GM12872 (cell line): ENCODE measurements around the gene MRE11.

Experiments
- TF ChIP-seq, protein P1 (sequence below): IDR thresholded peaks from 3 replicates; pipeline ENCODE4 v1.5.1; 2011; ENCODE audit warnings: low read depth, mild to moderate bottlenecking, low read length, moderate library complexity; ENCODE audit not compliant: insufficient read depth

MRE11 gene

DNA sequence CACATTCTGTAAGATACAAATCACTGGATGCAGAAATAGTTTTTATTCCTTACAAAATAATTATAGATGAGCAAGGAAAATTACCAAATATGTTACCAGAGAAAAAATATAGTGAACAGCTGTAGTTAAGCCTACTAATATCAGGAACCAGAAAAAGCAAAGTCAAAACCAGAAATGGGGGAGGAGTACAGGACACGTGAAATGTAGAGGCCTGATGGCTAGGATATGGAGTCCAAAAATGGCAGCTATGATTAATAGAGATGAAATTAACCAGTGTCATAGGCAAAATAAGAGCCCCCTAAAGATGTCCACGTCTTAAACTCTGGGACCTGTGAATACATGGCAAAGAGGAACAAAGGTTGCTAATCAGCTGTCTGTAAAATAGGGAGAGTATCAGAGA, 34.1 kb downstream of the MRE11 start:
- TF ChIP-seq, protein P1, sequence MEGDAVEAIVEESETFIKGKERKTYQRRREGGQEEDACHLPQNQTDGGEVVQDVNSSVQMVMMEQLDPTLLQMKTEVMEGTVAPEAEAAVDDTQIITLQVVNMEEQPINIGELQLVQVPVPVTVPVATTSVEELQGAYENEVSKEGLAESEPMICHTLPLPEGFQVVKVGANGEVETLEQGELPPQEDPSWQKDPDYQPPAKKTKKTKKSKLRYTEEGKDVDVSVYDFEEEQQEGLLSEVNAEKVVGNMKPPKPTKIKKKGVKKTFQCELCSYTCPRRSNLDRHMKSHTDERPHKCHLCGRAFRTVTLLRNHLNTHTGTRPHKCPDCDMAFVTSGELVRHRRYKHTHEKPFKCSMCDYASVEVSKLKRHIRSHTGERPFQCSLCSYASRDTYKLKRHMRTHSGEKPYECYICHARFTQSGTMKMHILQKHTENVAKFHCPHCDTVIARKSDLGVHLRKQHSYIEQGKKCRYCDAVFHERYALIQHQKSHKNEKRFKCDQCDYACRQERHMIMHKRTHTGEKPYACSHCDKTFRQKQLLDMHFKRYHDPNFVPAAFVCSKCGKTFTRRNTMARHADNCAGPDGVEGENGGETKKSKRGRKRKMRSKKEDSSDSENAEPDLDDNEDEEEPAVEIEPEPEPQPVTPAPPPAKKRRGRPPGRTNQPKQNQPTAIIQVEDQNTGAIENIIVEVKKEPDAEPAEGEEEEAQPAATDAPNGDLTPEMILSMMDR = no peak

DNA sequence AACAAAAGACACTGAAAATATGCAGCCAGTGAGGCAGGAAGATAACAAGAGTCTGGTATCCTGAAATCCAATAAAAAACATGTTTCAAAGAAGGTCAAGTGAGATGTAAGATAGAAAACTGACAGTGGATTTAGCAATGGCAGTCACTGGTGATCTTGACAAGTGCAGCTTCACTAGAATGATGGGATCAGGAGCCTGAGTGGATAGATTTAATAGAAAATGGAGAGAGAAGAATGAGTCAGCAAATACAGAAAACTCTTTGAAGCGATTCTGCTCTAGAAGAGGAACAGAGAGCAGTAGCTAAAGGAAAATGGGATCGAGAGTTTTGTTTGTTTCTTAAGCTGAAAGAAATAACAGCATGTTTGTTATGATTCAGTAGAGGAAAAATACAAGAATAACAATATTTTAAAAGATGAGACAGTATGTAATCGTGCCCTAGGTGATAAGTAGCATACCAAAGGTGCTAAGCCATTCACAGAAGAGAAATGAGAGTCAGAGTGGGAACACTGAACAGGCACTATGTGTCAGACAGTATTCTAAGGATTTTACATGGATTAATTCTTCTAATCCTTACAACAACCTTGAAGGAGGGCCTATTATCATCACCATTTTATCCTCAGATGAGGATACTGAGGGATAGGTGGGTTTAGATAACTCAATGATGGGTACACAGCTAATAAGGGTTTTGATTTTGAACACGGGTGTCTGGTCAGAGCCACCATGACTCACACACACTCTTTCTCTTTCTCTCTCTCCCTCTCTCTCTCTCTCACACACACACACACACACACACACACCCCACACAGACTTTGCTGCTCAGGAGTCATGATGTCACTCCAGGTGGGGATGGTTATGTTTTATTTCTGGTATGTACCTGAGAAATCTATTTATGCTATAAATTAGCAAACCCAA, 36.3 kb downstream of the MRE11 start:
- TF ChIP-seq, protein P1 = no peak

DNA sequence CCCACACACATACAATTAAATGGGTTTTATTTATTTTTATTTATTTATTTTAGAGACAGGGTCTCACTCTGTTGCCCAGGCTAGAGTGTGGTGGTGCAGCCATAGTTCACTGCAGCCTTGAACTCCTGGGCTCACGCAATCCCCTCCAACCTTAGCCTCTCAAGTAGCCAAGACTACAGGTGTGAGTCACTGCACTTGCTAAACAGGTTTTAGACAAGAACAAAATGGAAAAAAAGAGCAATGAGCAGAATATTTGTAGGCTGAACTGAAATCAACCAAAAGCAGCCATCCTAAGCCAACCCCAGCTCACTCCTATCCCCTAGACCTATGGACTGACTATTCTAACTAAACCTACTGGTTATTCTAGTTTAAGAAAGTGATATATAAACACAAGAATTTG, 37.8 kb downstream of the MRE11 start:
- TF ChIP-seq, protein P1 = no peak

DNA sequence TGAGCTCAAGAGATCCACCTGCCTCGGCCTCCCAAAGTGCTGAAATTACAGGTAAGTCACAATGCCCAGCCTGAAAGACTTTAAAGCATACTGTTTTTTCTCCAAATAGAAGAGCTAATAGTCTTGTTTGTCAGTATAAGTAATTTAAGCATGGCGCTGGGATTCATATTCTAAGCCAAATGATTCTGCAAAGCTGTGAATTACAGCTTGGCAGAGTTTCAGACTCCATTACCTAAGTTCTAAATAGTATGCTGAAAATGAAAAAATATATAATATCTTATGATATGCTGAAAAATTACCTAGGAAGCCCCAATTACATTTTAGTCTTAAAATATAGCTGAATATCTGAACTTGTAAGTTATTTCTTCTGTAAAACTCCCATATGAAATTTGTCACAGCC, 39.3 kb downstream of the MRE11 start:
- TF ChIP-seq, protein P1 = no peak

DNA sequence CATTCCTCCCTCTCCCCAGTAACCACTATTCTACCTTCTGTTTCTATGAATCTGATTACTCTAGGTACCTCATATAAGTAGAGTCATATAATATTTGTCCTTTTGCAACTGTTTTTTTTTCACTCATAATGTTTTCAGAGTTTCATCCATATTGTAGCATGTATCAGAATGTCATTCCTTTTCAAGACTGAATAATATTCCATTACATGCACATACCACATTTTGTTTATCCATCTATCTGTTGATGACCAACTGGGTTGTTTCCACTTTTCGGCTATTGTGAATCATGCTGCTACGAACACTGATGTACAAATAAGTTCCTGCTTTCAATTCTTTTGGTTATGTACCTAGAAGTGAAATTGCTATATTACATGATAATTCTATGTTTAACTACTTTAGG, 40.7 kb downstream of the MRE11 start:
- TF ChIP-seq, protein P1 = no peak

DNA sequence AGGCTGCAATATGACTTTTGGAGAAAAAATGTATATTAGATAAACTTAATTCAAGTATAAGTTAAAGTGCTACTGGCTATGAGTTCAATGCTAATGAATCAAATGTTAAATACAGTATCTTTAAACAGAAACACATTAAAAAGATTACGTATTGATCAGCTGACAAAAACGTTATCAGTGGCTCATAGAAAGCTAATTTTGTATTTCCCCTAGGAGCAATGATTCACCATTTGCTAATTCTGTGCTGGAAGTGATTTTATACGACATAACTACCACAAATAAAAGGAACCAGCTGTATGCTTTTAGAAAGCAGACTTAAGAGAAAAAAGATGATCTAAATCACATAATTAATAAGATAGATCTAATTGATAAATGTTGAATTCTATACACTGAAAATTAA, 43.6 kb downstream of the MRE11 start:
- TF ChIP-seq, protein P1 = no peak

DNA sequence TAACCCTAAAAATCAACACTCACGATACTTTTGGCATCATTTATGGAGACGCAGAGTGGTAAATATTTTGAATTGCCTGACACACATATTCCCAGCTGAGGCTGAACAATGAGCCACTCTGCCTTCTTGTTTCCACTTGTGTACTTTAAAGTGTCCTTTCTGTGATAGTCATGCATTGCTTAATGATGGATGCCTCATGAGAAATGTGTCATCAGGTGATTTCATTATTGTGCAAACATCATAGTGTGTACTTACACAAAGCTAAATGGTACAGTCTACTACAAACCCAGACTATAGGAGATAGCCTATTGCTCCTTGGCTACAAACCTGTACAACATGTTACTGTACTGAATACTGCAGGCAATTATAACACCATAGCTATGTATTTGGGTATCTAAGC, 44.2 kb downstream of the MRE11 start:
- TF ChIP-seq, protein P1 = no peak
